GM12878 (cell line): ENCODE results near the gene NSMCE1. TPM values are rescaled to one million over a fixed set of nuclear protein-coding genes. Genes with fewer than 3 reads are reported as not detected.

Source experiments
- ATAC-seq: fragments of 200-7000 bp; cut with Tn5 transposase; 3 replicates; pipeline ENCODE4 v1.9.1; 2020; ENCODE audit warnings: mild to moderate bottlenecking, moderate library complexity
- BruUV-seq: library from RNA; stranded (reverse); fragments of 400-500 nt; replicated peaks from 2 replicates; lab custom pipeline; 2021; lab: Mats Ljungman, UMichigan
- CTCF ChIA-PET: fragments of 300-600 bp; sonication (Branson Sonifier 250); formaldehyde crosslinking; extraction: SDS; loops from one replicate; lab custom pipeline; 2021; ENCODE audit warnings: inconsistent platforms; lab: Yijun Ruan, JAX
- POLR2A ChIA-PET: fragments of 350-600 bp; formaldehyde crosslinking; extraction: SDS; loops from one replicate; lab custom pipeline; 2021; ENCODE audit warnings: inconsistent platforms; lab: Charles Lee
- RAD21 ChIA-PET: fragments of 300-600 bp; sonication (Branson Sonifier 250); formaldehyde crosslinking; loops from one replicate; lab custom pipeline; 2023; ENCODE audit warnings: antibody characterized with exemption; ENCODE audit not compliant: unreplicated experiment; lab: Charles Lee
- SMC1A ChIA-PET: fragments of 300-600 bp; sonication (Branson Sonifier 250); formaldehyde crosslinking; loops from one replicate; lab custom pipeline; 2023; ENCODE audit not compliant: unreplicated experiment, uncharacterized antibody; lab: Charles Lee
- DNase-seq: peaks from one replicate; pipeline ENCODE4 v3.0.0-alpha.2; 2011; ENCODE audit warnings: low read depth, low spot score
- FAIRE-seq: peaks from 3 replicates; lab custom pipeline; 2011; peaks lifted over from hg19 to GRCh38; lab: Jason Lieb, UNC
- H2AFZ ChIP-seq: 2 replicates; pipeline ENCODE4 v1.6.0; 2011; ENCODE audit warnings: low read depth, low read length, control low read depth; ENCODE audit not compliant: control insufficient read depth
- H3K27ac ChIP-seq: 2 replicates; pipeline ENCODE4 v1.5.1; 2011; ENCODE audit warnings: control low read depth; ENCODE audit not compliant: control insufficient read depth, insufficient read depth
- H3K27me3 ChIP-seq, 2 experiments: replicated peaks in 1 of 2; 2 replicates each; pipeline versions ENCODE4 v1.6.0 to v1.6.1; 2011; ENCODE audit warnings: low read length in 1 of 2; ENCODE audit not compliant: control insufficient read depth in 2 of 2, insufficient read depth in 2 of 2
- H3K36me3 ChIP-seq, 2 experiments: 2 replicates each; pipeline ENCODE4 v1.5.1; 2011; ENCODE audit warnings: low read length in 1 of 2; ENCODE audit not compliant: control insufficient read depth in 2 of 2, insufficient read depth in 2 of 2
- H3K4me1 ChIP-seq: 2 replicates; pipeline ENCODE4 v1.6.1; 2011; ENCODE audit warnings: mild to moderate bottlenecking, low read length, moderate library complexity, mixed read lengths; ENCODE audit not compliant: control insufficient read depth, insufficient read depth
- H3K4me2 ChIP-seq: 2 replicates; pipeline ENCODE4 v1.6.0; 2011; ENCODE audit warnings: control low read depth; ENCODE audit not compliant: control insufficient read depth, insufficient read depth
- H3K4me3 ChIP-seq: fragments of 200-600 bp; sonication (generic); 2 replicates; pipeline ENCODE4 v1.5.1; 2016
- H3K79me2 ChIP-seq: 2 replicates; pipeline ENCODE4 v1.6.0; 2011; ENCODE audit warnings: low read length; ENCODE audit not compliant: control insufficient read depth, insufficient read depth
- H3K9ac ChIP-seq: 2 replicates; pipeline ENCODE4 v1.8.0; 2011; ENCODE audit warnings: low read length, control low read depth, mixed read lengths; ENCODE audit not compliant: control insufficient read depth, insufficient read depth
- H3K9me3 ChIP-seq: replicated peaks from 3 replicates; pipeline ENCODE4 v1.5.1; 2011; ENCODE audit warnings: mild to moderate bottlenecking, low read length; ENCODE audit not compliant: control insufficient read depth, insufficient read depth
- H4K20me1 ChIP-seq: 2 replicates; pipeline ENCODE4 v1.6.0; 2011; ENCODE audit not compliant: control insufficient read depth, insufficient read depth
- GABPA ChIP-seq: IDR thresholded peaks from 2 replicates; pipeline ENCODE4 v1.6.1; 2014; ENCODE audit warnings: antibody characterized with exemption, low read depth, mild to moderate bottlenecking, inconsistent platforms
- IRF4 ChIP-seq: IDR thresholded peaks from 2 replicates; pipeline ENCODE4 v1.6.1; 2011; ENCODE audit warnings: low read depth, low read length
- MXI1 ChIP-seq: fragments of 150-350 bp; IDR thresholded peaks from 2 replicates; pipeline ENCODE4 v1.6.1; 2011; ENCODE audit warnings: low read depth, mild to moderate bottlenecking, inconsistent platforms, low read length, improper control_type of control experiment
- NFIC ChIP-seq: IDR thresholded peaks from 2 replicates; pipeline ENCODE4 v1.6.1; 2012; ENCODE audit warnings: low read depth, mild to moderate bottlenecking, inconsistent platforms, low read length, moderate library complexity
- NFYA ChIP-seq: IDR thresholded peaks from 2 replicates; pipeline ENCODE4 v1.6.1; 2011; ENCODE audit warnings: low read depth, mild to moderate bottlenecking, low read length, improper control_type of control experiment, borderline replicate concordance
- NR2F1 ChIP-seq: fragments of 450-650 bp; conservative IDR thresholded peaks from 2 replicates; pipeline ENCODE4 v1.6.1; 2017; ENCODE audit warnings: mild to moderate bottlenecking
- YBX1 ChIP-seq: fragments of 450-650 bp; IDR thresholded peaks from 2 replicates; pipeline ENCODE4 v1.6.1; 2016; ENCODE audit warnings: antibody characterized with exemption
- ZBTB40 ChIP-seq: fragments of 450-650 bp; IDR thresholded peaks from 2 replicates; pipeline ENCODE4 v1.6.1; 2016; ENCODE audit warnings: mild to moderate bottlenecking, moderate library complexity, borderline replicate concordance
- WGBS: methylation state at CpG from one replicate; pipeline ENCODE4 v1.1.6; 2016; ENCODE audit warnings: low lambda C conversion rate; ENCODE audit not compliant: insufficient replicate concordance, insufficient coverage; ENCODE audit errors: missing lambda C conversion rate; 5-methylcytosine and 5-hydroxymethylcytosine counted together
- in situ Hi-C: fragments of 300-500 bp; cut with MboI; formaldehyde crosslinking; loops from 9 replicates; pipeline ENCODE4 v1.14.3; 2018; ENCODE audit warnings: mixed read lengths
- intact Hi-C: fragments of 100-400 bp; cut with micrococcal nuclease; formaldehyde crosslinking; loops from one replicate; pipeline ENCODE4 v1.14.2; 2022; ENCODE audit not compliant: unreplicated experiment
- polyA plus RNA-seq, 11 experiments: library from polyadenylated mRNA; depleted of rRNA in 4 of 11; unstranded in 6 of 11; stranded (reverse) in 5 of 11; fragments of >200 nt; fragmentation: Nextera tagmentation in 4 of 11; fragmentation: Illumina TruSeq in 1 of 11; extraction: Ambion mirVana in 4 of 11; extraction: Trizol in 1 of 11; gene quantifications; 1 replicate in 1 of 11; 2 replicates in 10 of 11; pipeline versions ENCODE4 v1.2.1 to v1.2.3, GENCODE V29; 2011 to 2016; ENCODE audit warnings: inconsistent platforms in 2 of 11, missing spikeins in 2 of 11, low read depth in 1 of 11
- total RNA-seq, 4 experiments: library from RNA; depleted of rRNA in 3 of 4; stranded (reverse); fragments of >200 nt in 3 of 4; fragmentation: Illumina TruSeq in 1 of 4; extraction: Trizol in 1 of 4; gene quantifications; 2 replicates each; pipeline versions ENCODE4 v1.2.1 to v1.2.3, GENCODE V29; 2013 to 2021
- TF ChIP-seq, protein P1 (sequence below): fragments of 450-650 bp; IDR thresholded peaks from 2 replicates; pipeline ENCODE4 v1.6.1; 2018; ENCODE audit warnings: mild to moderate bottlenecking, low read depth, moderate library complexity; ENCODE audit not compliant: partially characterized antibody
- TF ChIP-seq, protein P2 (sequence below): fragments of 450-650 bp; IDR thresholded peaks from 2 replicates; pipeline ENCODE4 v1.6.1; 2017; ENCODE audit warnings: mild to moderate bottlenecking
- TF ChIP-seq, protein P3 (sequence below): IDR thresholded peaks from 2 replicates; pipeline ENCODE4 v1.6.1; 2012; ENCODE audit warnings: low read length, inconsistent platforms

Gene NSMCE1
- total and polyA plus RNA-seq, 10 of the 15 experiments (the other 5 are each of a cell fraction or from before 2014, with no cell fraction given), result 54.0 to 214 (median 71.4) TPM

DNA sequence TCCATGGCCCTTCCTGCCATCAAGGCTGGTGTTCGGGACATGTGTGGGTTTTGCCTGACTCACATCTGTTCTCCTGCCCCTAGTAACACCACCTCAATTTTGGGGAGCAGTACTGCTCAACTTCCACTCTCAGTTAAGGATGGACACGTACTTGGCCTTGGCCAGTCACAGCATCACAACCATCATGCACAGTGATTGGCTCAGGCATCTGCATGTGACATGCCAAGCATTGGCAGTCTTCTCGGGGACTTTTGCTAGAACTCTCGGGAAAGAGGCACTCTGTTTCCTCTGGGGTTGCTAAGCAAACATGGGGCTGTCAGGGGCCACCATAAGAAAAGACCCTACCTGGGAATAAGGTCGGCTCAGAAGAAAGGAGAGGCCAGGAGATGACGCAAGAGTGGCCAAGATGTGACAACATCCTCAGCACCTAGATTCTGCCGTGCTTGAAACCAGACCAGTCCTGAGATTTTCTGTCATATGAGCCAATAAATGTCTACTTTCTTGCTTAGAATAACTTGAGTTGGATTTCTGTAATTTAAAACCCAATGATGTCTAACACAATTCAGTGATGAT is 77.1 kb downstream of the NSMCE1 start:
- no peak overlapping the region for H3K4me2 ChIP-seq
- intact Hi-C loops (no loop called here), in situ Hi-C loops (no loop called here)
- H3K9me3 ChIP-seq, result no peaks in the 10 kb centered on the region; the same call in 2 of the 3 replicates
- H3K4me3 ChIP-seq, result no peak overlapping the region
- FAIRE-seq, result no peak
- H3K4me1 ChIP-seq, result no peaks in the 10 kb centered on the region
- no TSS peak for BruUV-seq
- DNase-seq, result no peak
- H2AFZ ChIP-seq, result no peak overlapping the region
- ChIA-PET RAD21 (interaction anchor here (1.4 kb wide), 1 partner anchor 12 kb away, joined by 3 read pairs; the partner anchor contains the start of gene KDM8), SMC1A (no interaction called here), CTCF (interaction anchor here (1.8 to 3.6 kb wide), 2 partner anchors 7 to 11 kb away, joined by 7 to 18 read pairs; no protein-coding TSS in a partner anchor), POLR2A (no interaction called here)
- no peak for ATAC-seq
- no peaks in the 10 kb centered on the region for H3K27me3 ChIP-seq
- TF ChIP-seq NFYA (no peak), NFIC (no peak), IRF4 (no peak), YBX1 (no peak), ZBTB40 (no peak), NR2F1 (no peak), MXI1 (no peak), GABPA (no peak)
- TF ChIP-seq, protein P1, sequence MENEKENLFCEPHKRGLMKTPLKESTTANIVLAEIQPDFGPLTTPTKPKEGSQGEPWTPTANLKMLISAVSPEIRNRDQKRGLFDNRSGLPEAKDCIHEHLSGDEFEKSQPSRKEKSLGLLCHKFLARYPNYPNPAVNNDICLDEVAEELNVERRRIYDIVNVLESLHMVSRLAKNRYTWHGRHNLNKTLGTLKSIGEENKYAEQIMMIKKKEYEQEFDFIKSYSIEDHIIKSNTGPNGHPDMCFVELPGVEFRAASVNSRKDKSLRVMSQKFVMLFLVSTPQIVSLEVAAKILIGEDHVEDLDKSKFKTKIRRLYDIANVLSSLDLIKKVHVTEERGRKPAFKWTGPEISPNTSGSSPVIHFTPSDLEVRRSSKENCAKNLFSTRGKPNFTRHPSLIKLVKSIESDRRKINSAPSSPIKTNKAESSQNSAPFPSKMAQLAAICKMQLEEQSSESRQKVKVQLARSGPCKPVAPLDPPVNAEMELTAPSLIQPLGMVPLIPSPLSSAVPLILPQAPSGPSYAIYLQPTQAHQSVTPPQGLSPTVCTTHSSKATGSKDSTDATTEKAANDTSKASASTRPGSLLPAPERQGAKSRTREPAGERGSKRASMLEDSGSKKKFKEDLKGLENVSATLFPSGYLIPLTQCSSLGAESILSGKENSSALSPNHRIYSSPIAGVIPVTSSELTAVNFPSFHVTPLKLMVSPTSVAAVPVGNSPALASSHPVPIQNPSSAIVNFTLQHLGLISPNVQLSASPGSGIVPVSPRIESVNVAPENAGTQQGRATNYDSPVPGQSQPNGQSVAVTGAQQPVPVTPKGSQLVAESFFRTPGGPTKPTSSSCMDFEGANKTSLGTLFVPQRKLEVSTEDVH, result no peak
- TF ChIP-seq, protein P2, sequence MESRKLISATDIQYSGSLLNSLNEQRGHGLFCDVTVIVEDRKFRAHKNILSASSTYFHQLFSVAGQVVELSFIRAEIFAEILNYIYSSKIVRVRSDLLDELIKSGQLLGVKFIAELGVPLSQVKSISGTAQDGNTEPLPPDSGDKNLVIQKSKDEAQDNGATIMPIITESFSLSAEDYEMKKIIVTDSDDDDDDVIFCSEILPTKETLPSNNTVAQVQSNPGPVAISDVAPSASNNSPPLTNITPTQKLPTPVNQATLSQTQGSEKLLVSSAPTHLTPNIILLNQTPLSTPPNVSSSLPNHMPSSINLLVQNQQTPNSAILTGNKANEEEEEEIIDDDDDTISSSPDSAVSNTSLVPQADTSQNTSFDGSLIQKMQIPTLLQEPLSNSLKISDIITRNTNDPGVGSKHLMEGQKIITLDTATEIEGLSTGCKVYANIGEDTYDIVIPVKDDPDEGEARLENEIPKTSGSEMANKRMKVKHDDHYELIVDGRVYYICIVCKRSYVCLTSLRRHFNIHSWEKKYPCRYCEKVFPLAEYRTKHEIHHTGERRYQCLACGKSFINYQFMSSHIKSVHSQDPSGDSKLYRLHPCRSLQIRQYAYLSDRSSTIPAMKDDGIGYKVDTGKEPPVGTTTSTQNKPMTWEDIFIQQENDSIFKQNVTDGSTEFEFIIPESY, result no peak
- TF ChIP-seq, protein P3, sequence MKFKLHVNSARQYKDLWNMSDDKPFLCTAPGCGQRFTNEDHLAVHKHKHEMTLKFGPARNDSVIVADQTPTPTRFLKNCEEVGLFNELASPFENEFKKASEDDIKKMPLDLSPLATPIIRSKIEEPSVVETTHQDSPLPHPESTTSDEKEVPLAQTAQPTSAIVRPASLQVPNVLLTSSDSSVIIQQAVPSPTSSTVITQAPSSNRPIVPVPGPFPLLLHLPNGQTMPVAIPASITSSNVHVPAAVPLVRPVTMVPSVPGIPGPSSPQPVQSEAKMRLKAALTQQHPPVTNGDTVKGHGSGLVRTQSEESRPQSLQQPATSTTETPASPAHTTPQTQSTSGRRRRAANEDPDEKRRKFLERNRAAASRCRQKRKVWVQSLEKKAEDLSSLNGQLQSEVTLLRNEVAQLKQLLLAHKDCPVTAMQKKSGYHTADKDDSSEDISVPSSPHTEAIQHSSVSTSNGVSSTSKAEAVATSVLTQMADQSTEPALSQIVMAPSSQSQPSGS, result no peak
- no peak overlapping the region for H3K27ac ChIP-seq
- H3K79me2 ChIP-seq, result no peaks in the 10 kb centered on the region
- H3K9ac ChIP-seq, result no peak overlapping the region
- no peaks in the 10 kb centered on the region for H3K36me3 ChIP-seq
- no peaks in the 10 kb centered on the region for H4K20me1 ChIP-seq
- WGBS, result 42% methylated on average over 7 of the region's 7 CpGs
